Sigmoid colon (tissue), 4 donors: ENCODE data around the gene PCK1.

Experiments
- EP300 ChIP-seq, 4 donors: sonication (generic); formaldehyde crosslinking; IDR thresholded peaks; one replicate each; pipeline ENCODE4 v1.6.1; 2017; ENCODE audit warnings: antibody characterized with exemption in 4 of 4
- POLR2A ChIP-seq, 2 donors: fragments of 450-650 bp; IDR thresholded peaks; one replicate each; pipeline ENCODE4 v1.6.1; 2016; ENCODE audit warnings: antibody characterized with exemption in 2 of 2, mild to moderate bottlenecking in 2 of 2, moderate library complexity in 2 of 2
- POLR2AphosphoS5 ChIP-seq, 4 donors: sonication (generic); formaldehyde crosslinking; IDR thresholded peaks; one replicate each; pipeline ENCODE4 v1.6.1; 2017; ENCODE audit warnings: antibody characterized with exemption in 4 of 4
- TF ChIP-seq, protein P1 (sequence below), 4 experiments: fragments of 450-650 bp in 3 of 4; fragments of 200-600 bp in 1 of 4; IDR thresholded peaks; one replicate each; pipeline ENCODE4 v1.5.1; 2016 to 2019; ENCODE audit warnings: antibody characterized with exemption in 4 of 4, mild to moderate bottlenecking in 3 of 4, moderate library complexity in 2 of 4

DNA sequence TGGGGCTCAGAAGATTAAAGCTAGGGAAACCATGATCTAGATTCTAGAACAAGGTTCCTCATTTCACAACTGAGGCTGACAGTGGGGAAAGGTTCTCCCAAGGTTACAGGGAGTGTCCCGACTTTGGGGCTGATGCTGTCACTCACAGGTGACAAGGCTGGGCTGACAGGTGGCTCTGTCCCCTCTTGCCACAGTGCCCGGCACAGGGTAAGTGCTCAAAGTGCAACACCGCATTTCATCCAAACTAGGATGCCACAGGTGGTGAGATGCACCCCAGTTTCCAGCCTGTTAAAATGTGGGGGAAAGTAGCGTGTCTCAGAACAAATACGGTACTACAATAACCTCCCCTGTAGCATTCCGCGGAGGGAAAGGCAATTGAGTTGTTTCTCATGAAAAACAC is 51.5 kb downstream of the PCK1 start:
- TF ChIP-seq EP300 (IDR thresholded peaks at IDR 0.05) (no peak), POLR2A (IDR thresholded peaks at IDR 0.05) (no peak), POLR2AphosphoS5 (IDR thresholded peaks at IDR 0.05) (no peak)
- TF ChIP-seq, protein P1, sequence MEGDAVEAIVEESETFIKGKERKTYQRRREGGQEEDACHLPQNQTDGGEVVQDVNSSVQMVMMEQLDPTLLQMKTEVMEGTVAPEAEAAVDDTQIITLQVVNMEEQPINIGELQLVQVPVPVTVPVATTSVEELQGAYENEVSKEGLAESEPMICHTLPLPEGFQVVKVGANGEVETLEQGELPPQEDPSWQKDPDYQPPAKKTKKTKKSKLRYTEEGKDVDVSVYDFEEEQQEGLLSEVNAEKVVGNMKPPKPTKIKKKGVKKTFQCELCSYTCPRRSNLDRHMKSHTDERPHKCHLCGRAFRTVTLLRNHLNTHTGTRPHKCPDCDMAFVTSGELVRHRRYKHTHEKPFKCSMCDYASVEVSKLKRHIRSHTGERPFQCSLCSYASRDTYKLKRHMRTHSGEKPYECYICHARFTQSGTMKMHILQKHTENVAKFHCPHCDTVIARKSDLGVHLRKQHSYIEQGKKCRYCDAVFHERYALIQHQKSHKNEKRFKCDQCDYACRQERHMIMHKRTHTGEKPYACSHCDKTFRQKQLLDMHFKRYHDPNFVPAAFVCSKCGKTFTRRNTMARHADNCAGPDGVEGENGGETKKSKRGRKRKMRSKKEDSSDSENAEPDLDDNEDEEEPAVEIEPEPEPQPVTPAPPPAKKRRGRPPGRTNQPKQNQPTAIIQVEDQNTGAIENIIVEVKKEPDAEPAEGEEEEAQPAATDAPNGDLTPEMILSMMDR (IDR thresholded peaks at IDR 0.05): no peak
